GM21723 (cell line): ENCODE results near the gene SCLT1.

ENCODE experiments used
- ATAC-seq: cut with Tn5 transposase; IDR thresholded peaks from one replicate; pipeline ENCODE4 v1.9.1; 2021; ENCODE audit warnings: mild to moderate bottlenecking, moderate library complexity; ENCODE audit not compliant: unreplicated experiment

The SCLT1 gene

GRCh38 chr4:128877934-128878333, 215.4 kb downstream of the SCLT1 start:
- ATAC-seq = no peak

GRCh38 chr4:128876200-128876599, 217.1 kb downstream of the SCLT1 start:
- no peak for ATAC-seq

GRCh38 chr4:128871948-128872347, 221.4 kb downstream of the SCLT1 start:
- ATAC-seq = no peak

- no peak for ATAC-seq
Measured at GRCh38 chr4:128869776-128870509, 223.4 kb downstream of the SCLT1 start.

- ATAC-seq = no peak
Measured at GRCh38 chr4:128868758-128869157, 224.6 kb downstream of the SCLT1 start.

GRCh38 chr4:128866691-128867090, 226.6 kb downstream of the SCLT1 start:
- ATAC-seq = no peak

- ATAC-seq = no peak
Measured at GRCh38 chr4:128866269-128866668, 227.1 kb downstream of the SCLT1 start.

- ATAC-seq = no peak
Measured at GRCh38 chr4:128865132-128865531, 228.2 kb downstream of the SCLT1 start.

- ATAC-seq = peak; percentile 43
Measured at GRCh38 chr4:128863312-128864075, 229.8 kb downstream of the SCLT1 start.

GRCh38 chr4:128862608-128863311, 230.6 kb downstream of the SCLT1 start:
- ATAC-seq = peak; percentile 72

- peak; percentile 6 for ATAC-seq
Measured at GRCh38 chr4:128861856-128862518, 231.4 kb downstream of the SCLT1 start.

- ATAC-seq = no peak
Measured at GRCh38 chr4:128859887-128860677, 233.3 kb downstream of the SCLT1 start.

- no peak for ATAC-seq
Measured at GRCh38 chr4:128858879-128859671, 234.3 kb downstream of the SCLT1 start.

GRCh38 chr4:128856246-128856645, 237.1 kb downstream of the SCLT1 start:
- ATAC-seq = no peak

- no peak for ATAC-seq
Measured at GRCh38 chr4:128855621-128856020, 237.7 kb downstream of the SCLT1 start.

GRCh38 chr4:128854433-128854832, 238.9 kb downstream of the SCLT1 start:
- ATAC-seq = peak; percentile 76

- no peak for ATAC-seq
Measured at GRCh38 chr4:128853741-128854140, 239.6 kb downstream of the SCLT1 start.

GRCh38 chr4:128850252-128850651, 243.1 kb downstream of the SCLT1 start:
- ATAC-seq = no peak

- no peak for ATAC-seq
Measured at GRCh38 chr4:128848461-128848860, 244.9 kb downstream of the SCLT1 start.
